Hepatocyte (in vitro differentiated cells): ENCODE measurements around the gene PKIB. TPM values are rescaled to one million over a fixed set of nuclear protein-coding genes. Genes with fewer than 3 reads are reported as not detected.

Source experiments
- DNase-seq: peaks from one replicate; pipeline ENCODE4 v3.0.0-alpha.2; 2016; ENCODE audit warnings: low spot score
- H2AFZ ChIP-seq: fragments of 200-600 bp; sonication (generic); 2 replicates; pipeline ENCODE4 v1.6.0; 2016; ENCODE audit warnings: antibody characterized with exemption, mild to moderate bottlenecking
- H3K27ac ChIP-seq: fragments of 200-600 bp; sonication (generic); 2 replicates; pipeline ENCODE4 v1.5.1; 2016; ENCODE audit warnings: mild to moderate bottlenecking
- H3K27me3 ChIP-seq: fragments of 200-600 bp; sonication (generic); 2 replicates; pipeline ENCODE4 v1.6.1; 2016
- H3K36me3 ChIP-seq: fragments of 200-600 bp; sonication (generic); replicated peaks from 2 replicates; pipeline ENCODE4 v1.5.1; 2016; ENCODE audit warnings: low read depth; ENCODE audit not compliant: insufficient read depth
- H3K4me1 ChIP-seq: fragments of 200-600 bp; sonication (generic); 2 replicates; pipeline ENCODE4 v1.5.1; 2016; ENCODE audit warnings: mild to moderate bottlenecking, moderate library complexity; ENCODE audit not compliant: insufficient read depth
- H3K4me2 ChIP-seq: fragments of 200-600 bp; sonication (generic); 2 replicates; pipeline ENCODE4 v1.6.0; 2016
- H3K4me3 ChIP-seq: fragments of 200-600 bp; sonication (generic); 2 replicates; pipeline ENCODE4 v1.5.1; 2016; ENCODE audit warnings: mild to moderate bottlenecking
- H3K79me2 ChIP-seq: fragments of 200-600 bp; sonication (generic); 2 replicates; pipeline ENCODE4 v1.6.0; 2017; ENCODE audit warnings: mild to moderate bottlenecking
- H3K9me2 ChIP-seq: fragments of 200-600 bp; sonication (generic); replicated peaks from 2 replicates; pipeline ENCODE4 v1.6.0; 2017; ENCODE audit warnings: mild to moderate bottlenecking; ENCODE audit not compliant: insufficient read depth
- H3K9me3 ChIP-seq: fragments of 200-600 bp; sonication (generic); 2 replicates; pipeline ENCODE4 v1.5.1; 2016; ENCODE audit warnings: low read depth, mild to moderate bottlenecking
- H4K20me1 ChIP-seq: fragments of 200-600 bp; sonication (generic); 2 replicates; pipeline ENCODE4 v1.6.0; 2016; ENCODE audit warnings: mild to moderate bottlenecking; ENCODE audit not compliant: insufficient read depth, poor library complexity, severe bottlenecking
- EZH2 ChIP-seq: fragments of 200-600 bp; sonication (generic); IDR thresholded peaks from 2 replicates; pipeline ENCODE4 v1.6.1; 2016; ENCODE audit warnings: antibody characterized with exemption, mild to moderate bottlenecking, borderline replicate concordance
- EZH2phosphoT487 ChIP-seq: fragments of 200-600 bp; sonication (generic); IDR thresholded peaks from one replicate; pipeline ENCODE4 v1.6.1; 2018; ENCODE audit warnings: antibody characterized with exemption, mild to moderate bottlenecking, low read depth, moderate library complexity; ENCODE audit not compliant: unreplicated experiment, severe bottlenecking
- WGBS: methylation state at CpG from one replicate; pipeline ENCODE4 v1.1.6; 2016; ENCODE audit warnings: low lambda C conversion rate; ENCODE audit errors: missing lambda C conversion rate; 5-methylcytosine and 5-hydroxymethylcytosine counted together
- polyA plus RNA-seq: library from polyadenylated mRNA; unstranded; fragments of >200 nt; fragmentation: Nextera tagmentation; extraction: Ambion mirVana; gene quantifications from 2 replicates; pipeline ENCODE4 v1.2.1, GENCODE V29; 2016
- total RNA-seq: library from RNA; depleted of rRNA; stranded (reverse); fragments of >200 nt; gene quantifications from 2 replicates; pipeline ENCODE4 v1.2.3, GENCODE V29; 2014
- TF ChIP-seq, protein P1 (sequence below): fragments of 200-600 bp; sonication (generic); IDR thresholded peaks from 2 replicates; pipeline ENCODE4 v1.5.1; 2016; ENCODE audit warnings: antibody characterized with exemption, mild to moderate bottlenecking; ENCODE audit not compliant: poor library complexity

Gene PKIB
- total and polyA plus RNA-seq, 2 experiments from 2014 or later: 73.8 to 144 TPM

DNA sequence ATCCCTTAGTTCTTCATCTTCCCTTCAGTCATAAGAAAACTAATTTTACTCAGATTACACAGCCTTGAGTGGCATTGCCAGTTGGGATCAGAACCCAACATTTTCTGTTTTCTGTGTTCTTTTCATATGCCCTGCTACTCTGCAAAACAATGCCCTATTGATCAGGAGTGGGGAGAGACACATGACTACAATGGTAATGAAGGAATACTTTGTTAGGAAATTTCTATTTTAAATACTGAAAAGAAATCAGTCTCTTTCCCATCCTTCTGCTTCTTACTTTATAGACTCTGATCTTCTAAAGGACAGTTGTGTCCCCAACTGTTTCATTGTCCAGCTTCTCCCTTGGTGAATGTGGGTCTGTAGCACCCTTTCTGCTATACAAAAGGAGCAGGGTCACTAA is 5.5 kb upstream of the PKIB start:
- Histone ChIP-seq H4K20me1 (no peaks in the 10 kb centered on the region), H3K79me2 (no peaks in the 10 kb centered on the region), H3K9me3 (no peaks in the 10 kb centered on the region), H3K9me2 (no peaks in the 10 kb centered on the region), H3K4me1 (no peaks in the 10 kb centered on the region), H3K36me3 (peaks cover 6% of the 10 kb centered on the region), H3K4me3 (no peak overlapping the region), H2AFZ (no peak overlapping the region), H3K27me3 (no peaks in the 10 kb centered on the region), H3K27ac (no peak overlapping the region), H3K4me2 (no peak overlapping the region)
- DNase-seq: no peak
- no peak for TF ChIP-seq EZH2phosphoT487
- no peak for TF ChIP-seq EZH2
- TF ChIP-seq, protein P1, sequence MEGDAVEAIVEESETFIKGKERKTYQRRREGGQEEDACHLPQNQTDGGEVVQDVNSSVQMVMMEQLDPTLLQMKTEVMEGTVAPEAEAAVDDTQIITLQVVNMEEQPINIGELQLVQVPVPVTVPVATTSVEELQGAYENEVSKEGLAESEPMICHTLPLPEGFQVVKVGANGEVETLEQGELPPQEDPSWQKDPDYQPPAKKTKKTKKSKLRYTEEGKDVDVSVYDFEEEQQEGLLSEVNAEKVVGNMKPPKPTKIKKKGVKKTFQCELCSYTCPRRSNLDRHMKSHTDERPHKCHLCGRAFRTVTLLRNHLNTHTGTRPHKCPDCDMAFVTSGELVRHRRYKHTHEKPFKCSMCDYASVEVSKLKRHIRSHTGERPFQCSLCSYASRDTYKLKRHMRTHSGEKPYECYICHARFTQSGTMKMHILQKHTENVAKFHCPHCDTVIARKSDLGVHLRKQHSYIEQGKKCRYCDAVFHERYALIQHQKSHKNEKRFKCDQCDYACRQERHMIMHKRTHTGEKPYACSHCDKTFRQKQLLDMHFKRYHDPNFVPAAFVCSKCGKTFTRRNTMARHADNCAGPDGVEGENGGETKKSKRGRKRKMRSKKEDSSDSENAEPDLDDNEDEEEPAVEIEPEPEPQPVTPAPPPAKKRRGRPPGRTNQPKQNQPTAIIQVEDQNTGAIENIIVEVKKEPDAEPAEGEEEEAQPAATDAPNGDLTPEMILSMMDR: no peak

DNA sequence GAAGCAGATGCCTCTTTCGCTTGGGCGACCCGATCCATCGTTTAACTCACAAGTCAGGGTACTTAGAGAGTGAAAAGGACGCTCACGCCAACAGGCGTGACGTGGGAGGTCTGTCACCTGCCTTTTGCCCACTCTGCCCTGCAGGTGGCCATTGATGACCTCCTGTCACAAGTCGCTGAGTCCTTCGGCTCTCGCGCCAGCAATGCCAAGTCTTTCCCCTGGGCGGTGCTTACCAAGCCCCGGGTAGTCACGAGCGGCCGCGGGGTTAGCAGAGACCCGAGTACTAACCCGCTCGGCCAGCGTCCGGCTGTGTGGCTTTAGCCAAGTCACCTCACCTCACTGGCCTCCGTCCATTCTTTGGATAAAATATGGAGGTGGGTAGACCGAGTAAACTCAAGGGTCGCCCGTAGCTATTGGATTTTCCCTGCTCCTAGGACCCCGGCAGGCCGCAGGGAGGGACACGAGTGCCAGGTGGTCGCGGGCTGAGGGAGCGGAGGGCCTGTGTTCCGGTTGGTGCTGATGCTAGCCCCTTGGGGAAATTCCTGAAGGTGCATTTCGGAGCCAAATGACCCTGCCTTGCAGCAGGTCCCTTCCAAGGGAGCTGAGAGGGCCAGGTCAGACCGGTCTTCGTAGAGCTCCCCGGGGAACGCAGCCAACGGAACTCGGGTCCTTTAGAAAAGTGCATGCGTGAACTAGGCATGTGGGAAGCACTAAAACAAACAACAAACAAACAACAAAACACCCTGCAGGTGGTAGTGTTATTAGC is 668 bp downstream of the PKIB start:
- WGBS: 68% methylated on average over 42 of the region's 42 CpGs
- peak overlapping the region; percentile 92 for H3K27ac ChIP-seq
- TF ChIP-seq, protein P1: no peak
- no peak for TF ChIP-seq EZH2
- TF ChIP-seq EZH2phosphoT487: no peak

DNA sequence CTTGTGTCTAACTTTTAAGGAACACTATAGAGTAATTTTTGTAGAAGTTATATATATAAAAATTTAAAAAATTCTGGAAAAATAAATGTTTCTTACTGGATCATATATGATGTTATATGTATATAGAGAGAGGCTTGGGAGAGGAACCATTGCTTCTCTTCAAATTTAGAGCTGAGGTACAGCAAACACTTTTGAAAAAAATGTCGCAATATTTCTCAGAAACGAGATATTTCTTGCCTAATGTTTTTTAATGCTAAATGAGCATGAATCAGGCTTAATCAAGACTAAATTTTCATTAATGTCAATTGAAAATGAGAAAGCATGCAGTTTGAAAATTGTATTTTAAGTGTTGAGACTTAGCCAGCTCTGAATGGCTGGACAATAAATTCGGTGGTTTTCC is 2.6 kb downstream of the PKIB start:
- no peaks in the 10 kb centered on the region for H3K4me1 ChIP-seq
- H3K9me3 ChIP-seq: no peaks in the 10 kb centered on the region
- peaks cover 14% of the 10 kb centered on the region for H3K79me2 ChIP-seq
- H4K20me1 ChIP-seq: no peaks in the 10 kb centered on the region
- TF ChIP-seq EZH2phosphoT487: no peak
- no peak overlapping the region for H3K4me3 ChIP-seq
- H3K27me3 ChIP-seq: no peaks in the 10 kb centered on the region
- H2AFZ ChIP-seq: no peak overlapping the region
- H3K27ac ChIP-seq: no peak overlapping the region
- H3K36me3 ChIP-seq: no peaks in the 10 kb centered on the region
- H3K9me2 ChIP-seq: no peaks in the 10 kb centered on the region
- 88% methylated on average over 3 of the region's 3 CpGs for WGBS
- DNase-seq: no peak
- no peak overlapping the region for H3K4me2 ChIP-seq

More for the DNA sequence above, 668 bp downstream of the PKIB start:
- H3K4me1 ChIP-seq: no peaks in the 10 kb centered on the region
- peak overlapping the region; percentile 47 for H3K4me3 ChIP-seq
- peak overlapping the region; percentile 34 for H2AFZ ChIP-seq
- peaks cover 14% of the 10 kb centered on the region for H3K79me2 ChIP-seq
- H4K20me1 ChIP-seq: no peaks in the 10 kb centered on the region
- peak overlapping the region; percentile 82 for H3K4me2 ChIP-seq
- DNase-seq: peak; percentile 53
- no peaks in the 10 kb centered on the region for H3K9me3 ChIP-seq
- no peaks in the 10 kb centered on the region for H3K9me2 ChIP-seq
- H3K36me3 ChIP-seq: no peaks in the 10 kb centered on the region
- H3K27me3 ChIP-seq: no peaks in the 10 kb centered on the region

DNA sequence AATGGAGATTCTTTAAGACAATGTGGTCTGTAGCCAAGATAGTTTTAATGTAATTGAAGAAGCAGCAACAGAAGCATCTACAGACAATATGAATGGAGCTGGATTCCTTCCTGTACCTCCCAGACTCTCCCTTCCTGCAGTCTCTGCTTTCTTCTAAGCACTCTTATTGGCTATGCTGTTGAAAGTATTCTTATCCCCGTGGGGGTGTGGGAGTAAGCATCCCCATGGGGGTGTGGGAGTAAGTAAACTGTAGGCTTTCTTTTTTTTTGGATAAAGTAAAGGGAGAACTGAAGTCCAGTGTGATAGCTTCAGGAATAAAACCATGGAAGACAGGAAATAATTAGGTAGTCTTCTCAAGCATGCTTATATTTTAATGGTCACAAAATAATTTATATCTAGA is 4.1 kb downstream of the PKIB start:
- no peak for DNase-seq
- WGBS: 82% methylated on average over 1 of the region's 1 CpG
- no peak for TF ChIP-seq EZH2
- H3K36me3 ChIP-seq: no peaks in the 10 kb centered on the region
- no peaks in the 10 kb centered on the region for H3K9me3 ChIP-seq
- H3K4me2 ChIP-seq: no peak overlapping the region
- H3K27me3 ChIP-seq: no peaks in the 10 kb centered on the region
- H3K9me2 ChIP-seq: no peaks in the 10 kb centered on the region
- no peak overlapping the region for H3K4me3 ChIP-seq
- H3K27ac ChIP-seq: no peak overlapping the region
- H4K20me1 ChIP-seq: no peaks in the 10 kb centered on the region
- peaks cover 14% of the 10 kb centered on the region for H3K79me2 ChIP-seq
- no peaks in the 10 kb centered on the region for H3K4me1 ChIP-seq
- H2AFZ ChIP-seq: no peak overlapping the region
